ENCODE measurements around the gene ADAT1. TPM values are rescaled to one million over a fixed set of nuclear protein-coding genes. Genes with fewer than 3 reads are reported as not detected.

Gene ADAT1
- polyA plus RNA-seq, 1 of the 3 experiments (the other 2 are of a cell fraction): 51.1 TPM

DNA sequence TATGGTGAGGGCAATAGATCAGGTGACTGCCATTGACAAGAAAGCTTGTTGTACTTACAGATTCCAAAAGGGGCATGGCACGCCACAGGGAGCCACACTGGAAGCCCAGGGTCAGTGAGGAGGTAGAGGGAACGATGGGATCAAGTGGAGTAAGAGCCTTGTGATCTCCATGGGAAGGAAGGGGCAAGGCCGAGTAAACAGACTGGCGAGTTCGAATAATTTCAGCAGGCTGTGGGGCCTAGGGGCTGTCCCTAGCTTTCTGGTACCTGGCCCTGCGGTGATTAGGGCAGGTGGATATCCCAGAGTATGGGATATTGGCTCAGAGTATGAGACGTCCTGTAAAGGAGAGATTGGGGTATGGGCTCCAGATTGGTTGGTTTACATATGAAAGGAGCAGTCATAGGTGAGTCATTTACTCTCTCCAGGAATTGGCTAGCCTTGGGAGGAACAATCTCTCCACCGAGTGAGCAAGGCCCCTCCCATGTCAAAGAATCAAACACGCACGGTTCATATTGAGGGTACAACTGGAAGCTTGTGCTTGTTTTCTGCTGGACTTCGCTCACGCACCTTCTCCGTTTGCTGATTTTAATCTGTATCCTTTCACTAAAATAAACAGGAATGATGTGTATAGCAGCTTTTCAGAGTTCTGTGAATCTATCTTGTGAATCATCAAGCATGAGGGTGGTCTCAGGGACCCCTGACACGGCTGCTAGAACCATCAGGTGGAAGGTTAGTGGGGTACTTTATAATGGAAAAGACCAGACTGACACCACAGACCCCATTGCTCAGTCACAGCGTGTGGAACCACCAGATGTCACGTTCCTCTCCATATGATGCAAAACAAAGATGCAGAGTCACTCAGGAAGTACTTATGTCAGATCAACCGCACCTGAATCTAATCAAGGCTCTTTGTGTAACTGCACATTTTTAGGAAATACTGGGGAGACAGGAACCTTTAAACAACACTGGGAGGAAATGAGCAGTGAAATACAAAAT, 29.0 kb downstream of the ADAT1 start:
- DNase-seq: peak; percentile 41
- Histone ChIP-seq H3K9ac (no peak overlapping the region), H3K9me3 (no peaks in the 10 kb centered on the region), H3K36me3 (replicated peaks in 1 of 2; ENCODE audit: control insufficient read depth in 1 of 2, insufficient read depth in 2 of 2, low read length in 1 of 2) (peaks cover 9 to 23% of the 10 kb centered on the region in 2 experiments), H2AFZ (ENCODE audit: low read depth) (no peak overlapping the region), H3K4me2 (no peak overlapping the region), H3K27me3 (ENCODE audit: insufficient read depth) (no peaks in the 10 kb centered on the region), H3K27ac (ENCODE audit: low read depth in 2 of 2, low read length in 1 of 2) (peak overlapping the region; percentile 58 to 82), H3K4me3 (ENCODE audit: low read depth in 2 of 2, low read length in 1 of 2) (no peak overlapping the region), H3F3A (replicated peaks; ENCODE audit: insufficient read depth) (peaks cover 7% of the 10 kb centered on the region), H4K20me1 (ENCODE audit: insufficient read depth) (no peaks in the 10 kb centered on the region), H3K9me2 (no peaks in the 10 kb centered on the region), H3K4me1 (ENCODE audit: control insufficient read depth in 1 of 2, insufficient read depth in 2 of 2, low read depth in 1 of 2, low read length in 1 of 2) (peaks cover 22 to 27% of the 10 kb centered on the region in 2 experiments), H3K79me2 (ENCODE audit: insufficient read depth) (no peaks in the 10 kb centered on the region)
- WGBS (ENCODE audit: low lambda C conversion rate): 63% methylated on average over 16 of the region's 17 CpGs
- ChIA-PET POLR2A (interaction anchor here (0.7 kb wide), 1 partner anchor 91 kb away, joined by 3 read pairs; no protein-coding TSS in a partner anchor), CTCF (interaction anchor here (0.9 to 1.3 kb wide), 2 partner anchors 27 to 149 kb away, joined by 3 read pairs; no protein-coding TSS in a partner anchor)
- TF ChIP-seq GABPA (IDR thresholded peaks at IDR 0.05; ENCODE audit: low read depth): no peak
- peak in 1 of 2 experiments; percentile 26; a peak in 1 of 4 replicates for TF ChIP-seq EP300 (IDR thresholded peaks at IDR 0.05; ENCODE audit: borderline replicate concordance in 1 of 2, low read depth in 1 of 2, low read length in 1 of 2)
- no peak for TF ChIP-seq POLR2AphosphoS5 (IDR thresholded peaks at IDR 0.05; ENCODE audit: low read depth, low read length)
- TF ChIP-seq IRF3 (IDR thresholded peaks at IDR 0.05; ENCODE audit: low read depth, low read length): no peak
- TF ChIP-seq RAD21 (IDR thresholded peaks at IDR 0.05; ENCODE audit: low read length): no peak
- no peak for TF ChIP-seq EZH2phosphoT487 (IDR thresholded peaks at IDR 0.05; ENCODE audit: borderline replicate concordance, low read depth)
- no peak for TF ChIP-seq FOXJ3 (CRISPR knock-in tag; IDR thresholded peaks at IDR 0.05)
- no peak for TF ChIP-seq YY1 (IDR thresholded peaks at IDR 0.05; ENCODE audit: low read depth)
- TF ChIP-seq SMC3 (IDR thresholded peaks at IDR 0.05; ENCODE audit: low read depth, low read length): no peak
- TF ChIP-seq FOXM1 (IDR thresholded peaks at IDR 0.05; ENCODE audit: low read depth): no peak
- TF ChIP-seq TCF12 (IDR thresholded peaks at IDR 0.05): peak; percentile 82
- no peak for TF ChIP-seq TAF1 (IDR thresholded peaks at IDR 0.05; ENCODE audit: borderline replicate concordance, low read depth, low read length)
- TF ChIP-seq FOSL2 (IDR thresholded peaks at IDR 0.05; ENCODE audit: borderline replicate concordance, low read depth): peak; percentile 58; the same call in 1 of the 2 replicates
- TF ChIP-seq RFX5 (IDR thresholded peaks at IDR 0.05; ENCODE audit: low read length): no peak
- no peak for TF ChIP-seq TEAD4 (IDR thresholded peaks at IDR 0.05; ENCODE audit: borderline replicate concordance, insufficient read depth)
- TF ChIP-seq CHD2 (IDR thresholded peaks at IDR 0.05; ENCODE audit: low read length, partially characterized antibody): no peak
- TF ChIP-seq, protein P1, sequence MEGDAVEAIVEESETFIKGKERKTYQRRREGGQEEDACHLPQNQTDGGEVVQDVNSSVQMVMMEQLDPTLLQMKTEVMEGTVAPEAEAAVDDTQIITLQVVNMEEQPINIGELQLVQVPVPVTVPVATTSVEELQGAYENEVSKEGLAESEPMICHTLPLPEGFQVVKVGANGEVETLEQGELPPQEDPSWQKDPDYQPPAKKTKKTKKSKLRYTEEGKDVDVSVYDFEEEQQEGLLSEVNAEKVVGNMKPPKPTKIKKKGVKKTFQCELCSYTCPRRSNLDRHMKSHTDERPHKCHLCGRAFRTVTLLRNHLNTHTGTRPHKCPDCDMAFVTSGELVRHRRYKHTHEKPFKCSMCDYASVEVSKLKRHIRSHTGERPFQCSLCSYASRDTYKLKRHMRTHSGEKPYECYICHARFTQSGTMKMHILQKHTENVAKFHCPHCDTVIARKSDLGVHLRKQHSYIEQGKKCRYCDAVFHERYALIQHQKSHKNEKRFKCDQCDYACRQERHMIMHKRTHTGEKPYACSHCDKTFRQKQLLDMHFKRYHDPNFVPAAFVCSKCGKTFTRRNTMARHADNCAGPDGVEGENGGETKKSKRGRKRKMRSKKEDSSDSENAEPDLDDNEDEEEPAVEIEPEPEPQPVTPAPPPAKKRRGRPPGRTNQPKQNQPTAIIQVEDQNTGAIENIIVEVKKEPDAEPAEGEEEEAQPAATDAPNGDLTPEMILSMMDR (IDR thresholded peaks at IDR 0.05): no peak
- TF ChIP-seq, protein P2, sequence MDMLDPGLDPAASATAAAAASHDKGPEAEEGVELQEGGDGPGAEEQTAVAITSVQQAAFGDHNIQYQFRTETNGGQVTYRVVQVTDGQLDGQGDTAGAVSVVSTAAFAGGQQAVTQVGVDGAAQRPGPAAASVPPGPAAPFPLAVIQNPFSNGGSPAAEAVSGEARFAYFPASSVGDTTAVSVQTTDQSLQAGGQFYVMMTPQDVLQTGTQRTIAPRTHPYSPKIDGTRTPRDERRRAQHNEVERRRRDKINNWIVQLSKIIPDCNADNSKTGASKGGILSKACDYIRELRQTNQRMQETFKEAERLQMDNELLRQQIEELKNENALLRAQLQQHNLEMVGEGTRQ (IDR thresholded peaks at IDR 0.05; ENCODE audit: borderline replicate concordance, low read depth, low read length): no peak
- no peak for TF ChIP-seq GATA2 (CRISPR knock-in tag; IDR thresholded peaks at IDR 0.05)
- 0 out of 2 replicates have a peak, but pooled peaks have one; percentile 16 for TF ChIP-seq ELF1 (IDR thresholded peaks at IDR 0.05)
- TF ChIP-seq MXI1 (IDR thresholded peaks at IDR 0.05; ENCODE audit: low read depth, low read length): peak; percentile 74
- no peak for TF ChIP-seq NRF1 (IDR thresholded peaks at IDR 0.05; ENCODE audit: low read depth, low read length)
- TF ChIP-seq MEF2A (IDR thresholded peaks at IDR 0.05; ENCODE audit: borderline replicate concordance, low read depth): no peak
- TF ChIP-seq, protein P3, sequence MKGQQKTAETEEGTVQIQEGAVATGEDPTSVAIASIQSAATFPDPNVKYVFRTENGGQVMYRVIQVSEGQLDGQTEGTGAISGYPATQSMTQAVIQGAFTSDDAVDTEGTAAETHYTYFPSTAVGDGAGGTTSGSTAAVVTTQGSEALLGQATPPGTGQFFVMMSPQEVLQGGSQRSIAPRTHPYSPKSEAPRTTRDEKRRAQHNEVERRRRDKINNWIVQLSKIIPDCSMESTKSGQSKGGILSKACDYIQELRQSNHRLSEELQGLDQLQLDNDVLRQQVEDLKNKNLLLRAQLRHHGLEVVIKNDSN (IDR thresholded peaks at IDR 0.05; ENCODE audit: borderline replicate concordance, low read depth): no peak
- TF ChIP-seq JUND (IDR thresholded peaks at IDR 0.05): no peak; the same call in 1 of the 2 replicates
- TF ChIP-seq, protein P4, sequence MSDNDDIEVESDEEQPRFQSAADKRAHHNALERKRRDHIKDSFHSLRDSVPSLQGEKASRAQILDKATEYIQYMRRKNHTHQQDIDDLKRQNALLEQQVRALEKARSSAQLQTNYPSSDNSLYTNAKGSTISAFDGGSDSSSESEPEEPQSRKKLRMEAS (IDR thresholded peaks at IDR 0.05; ENCODE audit: low read depth): peak; percentile 63; the same call in 1 of the 2 replicates
